SU-DHL-6 (cell line): Measurements from ENCODE around the gene ZNF423.

Experiments
- H2AFZ ChIP-seq: fragments of 200-600 bp; sonication (generic); 2 replicates; pipeline ENCODE4 v1.6.1; 2014; ENCODE audit warnings: low read depth, mild to moderate bottlenecking, moderate library complexity, mixed read lengths, antibody characterized with exemption, low read length; ENCODE audit not compliant: severe bottlenecking
- H3F3A ChIP-seq: fragments of 200-600 bp; shearing (Covaris generic); 2 replicates; pipeline ENCODE4 v1.6.0; 2016; ENCODE audit warnings: antibody characterized with exemption, mild to moderate bottlenecking; ENCODE audit not compliant: insufficient read depth
- H3K27ac ChIP-seq: fragments of 200-600 bp; sonication (generic); 2 replicates; pipeline ENCODE4 v1.5.1; 2016; ENCODE audit warnings: low read depth, mild to moderate bottlenecking, low read length, moderate library complexity, mixed read lengths
- H3K27me3 ChIP-seq: fragments of 200-600 bp; sonication (generic), shearing (Covaris generic); 2 replicates; pipeline ENCODE4 v1.6.0; 2014; ENCODE audit warnings: mild to moderate bottlenecking, low read length
- H3K36me3 ChIP-seq: fragments of 200-600 bp; sonication (generic); 2 replicates; pipeline ENCODE4 v1.6.1; 2014; ENCODE audit warnings: mild to moderate bottlenecking, low read length, mixed read lengths
- H3K4me2 ChIP-seq: fragments of 300-600, 200-600 bp; shearing (Covaris generic), sonication (generic); 2 replicates; pipeline ENCODE4 v1.6.0; 2014; ENCODE audit warnings: low read length, low read depth, mild to moderate bottlenecking; ENCODE audit not compliant: poor library complexity, severe bottlenecking
- H3K4me3 ChIP-seq: fragments of 200-600 bp; sonication (generic); 2 replicates; pipeline ENCODE4 v1.5.1; 2014; ENCODE audit warnings: antibody characterized with exemption, low read length, mild to moderate bottlenecking, mixed read lengths; ENCODE audit not compliant: insufficient read depth, poor library complexity, severe bottlenecking
- H3K79me2 ChIP-seq: fragments of 200-600 bp; sonication (generic); 2 replicates; pipeline ENCODE4 v1.6.1; 2014; ENCODE audit warnings: mild to moderate bottlenecking, low read length, moderate library complexity; ENCODE audit not compliant: insufficient read depth
- H3K9ac ChIP-seq: fragments of 200-600 bp; sonication (generic); 2 replicates; pipeline ENCODE4 v1.7.0; 2014; ENCODE audit warnings: mild to moderate bottlenecking, low read length
- H3K9me2 ChIP-seq: fragments of 200-600 bp; sonication (generic); replicated peaks from 2 replicates; pipeline ENCODE4 v1.6.1; 2014; ENCODE audit warnings: low read length; ENCODE audit not compliant: insufficient read depth
- H3K9me3 ChIP-seq: fragments of 200-600 bp; sonication (generic); 2 replicates; pipeline ENCODE4 v1.6.1; 2014; ENCODE audit warnings: low read length, mixed read lengths; ENCODE audit not compliant: insufficient read depth
- H4K20me1 ChIP-seq: fragments of 200-600 bp; sonication (generic); 2 replicates; pipeline ENCODE4 v1.6.1; 2014; ENCODE audit warnings: low read depth, mild to moderate bottlenecking, antibody characterized with exemption, low read length, moderate library complexity, mixed read lengths
- EZH2phosphoT487 ChIP-seq: fragments of 200-600 bp; sonication (generic), shearing (Covaris generic); conservative IDR thresholded peaks from 2 replicates; pipeline ENCODE4 v1.6.1; 2018; ENCODE audit warnings: mild to moderate bottlenecking, antibody characterized with exemption, low read length, moderate library complexity, mixed read lengths
- TF ChIP-seq, protein P1 (sequence below): fragments of 200-600 bp; sonication (generic); IDR thresholded peaks from one replicate; pipeline ENCODE4 v1.5.1; 2017; ENCODE audit warnings: antibody characterized with exemption, mild to moderate bottlenecking, low read length, moderate library complexity; ENCODE audit not compliant: insufficient read depth, poor library complexity, severe bottlenecking

Gene ZNF423

GRCh38 chr16:49651996-49652395 is 203.9 kb downstream of the ZNF423 start:
- Histone ChIP-seq H3K9me3 (peaks cover 9% of the 10 kb centered on the region; the same call in 1 of the 2 replicates), H2AFZ (no peak overlapping the region)
- TF ChIP-seq, protein P1, sequence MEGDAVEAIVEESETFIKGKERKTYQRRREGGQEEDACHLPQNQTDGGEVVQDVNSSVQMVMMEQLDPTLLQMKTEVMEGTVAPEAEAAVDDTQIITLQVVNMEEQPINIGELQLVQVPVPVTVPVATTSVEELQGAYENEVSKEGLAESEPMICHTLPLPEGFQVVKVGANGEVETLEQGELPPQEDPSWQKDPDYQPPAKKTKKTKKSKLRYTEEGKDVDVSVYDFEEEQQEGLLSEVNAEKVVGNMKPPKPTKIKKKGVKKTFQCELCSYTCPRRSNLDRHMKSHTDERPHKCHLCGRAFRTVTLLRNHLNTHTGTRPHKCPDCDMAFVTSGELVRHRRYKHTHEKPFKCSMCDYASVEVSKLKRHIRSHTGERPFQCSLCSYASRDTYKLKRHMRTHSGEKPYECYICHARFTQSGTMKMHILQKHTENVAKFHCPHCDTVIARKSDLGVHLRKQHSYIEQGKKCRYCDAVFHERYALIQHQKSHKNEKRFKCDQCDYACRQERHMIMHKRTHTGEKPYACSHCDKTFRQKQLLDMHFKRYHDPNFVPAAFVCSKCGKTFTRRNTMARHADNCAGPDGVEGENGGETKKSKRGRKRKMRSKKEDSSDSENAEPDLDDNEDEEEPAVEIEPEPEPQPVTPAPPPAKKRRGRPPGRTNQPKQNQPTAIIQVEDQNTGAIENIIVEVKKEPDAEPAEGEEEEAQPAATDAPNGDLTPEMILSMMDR: no peak
- TF ChIP-seq EZH2phosphoT487: no peak

DNA sequence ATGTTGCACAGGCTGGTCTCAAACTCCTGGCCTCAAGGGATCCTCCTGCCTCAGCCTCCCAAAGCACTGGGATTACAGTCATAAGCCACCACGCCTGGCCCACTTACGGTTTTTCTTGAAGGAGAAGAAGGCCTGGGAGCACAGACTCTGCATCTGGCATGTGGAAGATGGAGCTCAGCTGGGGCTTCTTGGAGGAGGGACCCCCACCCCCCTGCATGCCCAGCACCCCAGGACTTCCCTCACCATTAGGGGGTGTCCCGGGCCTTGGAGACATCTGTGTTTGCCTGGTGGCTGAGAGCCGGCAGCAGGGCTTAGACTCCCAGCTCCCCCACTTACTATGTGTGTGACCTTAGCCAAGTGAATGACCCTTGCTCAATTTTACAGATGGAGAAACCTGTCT is 204.7 kb downstream of the ZNF423 start:
- H3K9ac ChIP-seq: no peak overlapping the region
- H4K20me1 ChIP-seq: no peaks in the 10 kb centered on the region
- no peaks in the 10 kb centered on the region for H3K79me2 ChIP-seq
- H3F3A ChIP-seq: no peaks in the 10 kb centered on the region
- no peaks in the 10 kb centered on the region for H3K36me3 ChIP-seq
- no peak overlapping the region for H3K4me3 ChIP-seq
- TF ChIP-seq, protein P1: no peak
- TF ChIP-seq EZH2phosphoT487: no peak
- H2AFZ ChIP-seq: no peak overlapping the region
- no peak overlapping the region for H3K4me2 ChIP-seq
- H3K9me2 ChIP-seq: no peaks in the 10 kb centered on the region
- no peak overlapping the region for H3K27ac ChIP-seq
- H3K9me3 ChIP-seq: peaks cover 9% of the 10 kb centered on the region; the same call in 1 of the 2 replicates
- H3K27me3 ChIP-seq: no peaks in the 10 kb centered on the region

More at GRCh38 chr16:49651996-49652395, 203.9 kb downstream of the ZNF423 start:
- Histone ChIP-seq H3F3A (no peaks in the 10 kb centered on the region), H3K27me3 (no peaks in the 10 kb centered on the region), H3K36me3 (no peaks in the 10 kb centered on the region), H3K4me2 (no peak overlapping the region), H3K4me3 (no peak overlapping the region), H3K79me2 (no peaks in the 10 kb centered on the region), H3K9ac (no peak overlapping the region), H3K9me2 (no peaks in the 10 kb centered on the region), H4K20me1 (no peaks in the 10 kb centered on the region), H3K27ac (no peak overlapping the region)

DNA sequence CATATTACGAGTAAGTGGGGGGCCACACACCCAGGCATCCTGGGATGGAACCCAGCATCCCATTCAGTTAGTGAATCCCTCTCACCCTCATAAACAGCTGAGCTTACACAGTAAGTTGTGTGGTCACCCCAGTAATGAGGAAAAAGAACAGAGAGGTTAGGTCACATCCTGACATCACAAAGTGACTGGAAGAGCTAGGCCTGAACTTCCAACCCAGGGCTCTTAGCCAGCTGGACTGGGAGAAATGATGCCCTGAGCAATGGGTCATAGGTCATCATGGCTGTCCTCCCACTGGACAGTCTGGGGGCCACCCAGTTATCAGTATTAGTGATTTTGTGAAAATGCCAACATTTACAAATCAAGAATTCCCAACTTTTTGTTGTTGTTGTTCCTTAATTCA is 205.3 kb downstream of the ZNF423 start:
- Histone ChIP-seq H3K27me3 (no peaks in the 10 kb centered on the region), H2AFZ (no peak overlapping the region), H3K79me2 (no peaks in the 10 kb centered on the region), H4K20me1 (no peaks in the 10 kb centered on the region), H3K9me2 (no peaks in the 10 kb centered on the region), H3K4me2 (no peak overlapping the region), H3K27ac (no peak overlapping the region), H3K36me3 (no peaks in the 10 kb centered on the region), H3K9me3 (peaks cover 9% of the 10 kb centered on the region; the same call in 1 of the 2 replicates), H3K4me3 (no peak overlapping the region), H3K9ac (no peak overlapping the region), H3F3A (no peaks in the 10 kb centered on the region)
- no peak for TF ChIP-seq EZH2phosphoT487
- TF ChIP-seq, protein P1: no peak
